GM12878 (cell line): ENCODE data around the gene NXPE1. TPM values are rescaled to one million over a fixed set of nuclear protein-coding genes. Genes with fewer than 3 reads are reported as not detected.

ENCODE experiments used
- BACH1 ChIP-seq: fragments of 450-650 bp; IDR thresholded peaks from 2 replicates; pipeline ENCODE4 v1.6.1; 2017; ENCODE audit warnings: mild to moderate bottlenecking, borderline replicate concordance
- CBX5 ChIP-seq: sonication (generic); IDR thresholded peaks from 2 replicates; pipeline ENCODE4 v1.6.1; 2016; ENCODE audit warnings: low read depth, moderate library complexity, mild to moderate bottlenecking, inconsistent platforms
- EP300 ChIP-seq, 2 experiments: fragments of 150-350 bp in 1 of 2; IDR thresholded peaks; 2 replicates each; pipeline ENCODE4 v1.6.1; 2011 to 2012; ENCODE audit warnings: low read depth in 2 of 2, low read length in 2 of 2, borderline replicate concordance in 1 of 2, improper control_type of control experiment in 1 of 2, inconsistent platforms in 1 of 2; ENCODE audit not compliant: control insufficient read depth in 1 of 2
- FOS ChIP-seq: IDR thresholded peaks from 3 replicates; pipeline ENCODE4 v1.6.1; 2011; ENCODE audit warnings: borderline replicate concordance; ENCODE audit not compliant: insufficient read length; ENCODE audit errors: extremely low read depth
- HDGF ChIP-seq: fragments of 450-650 bp; IDR thresholded peaks from 2 replicates; pipeline ENCODE4 v1.6.1; 2016; ENCODE audit warnings: antibody characterized with exemption
- IKZF2 ChIP-seq, 2 experiments: fragments of 450-650 bp; IDR thresholded peaks; 2 replicates each; pipeline ENCODE4 v1.6.1; 2017; ENCODE audit warnings: mild to moderate bottlenecking in 2 of 2, moderate library complexity in 2 of 2
- KAT2A ChIP-seq: conservative IDR thresholded peaks from 2 replicates; pipeline ENCODE4 v1.6.1; 2011; ENCODE audit warnings: low read depth, low read length; ENCODE audit not compliant: control insufficient read depth
- MYB ChIP-seq: fragments of 150-350 bp; IDR thresholded peaks from 2 replicates; pipeline ENCODE4 v1.6.1; 2014; ENCODE audit warnings: mild to moderate bottlenecking, low read depth, low read length, borderline replicate concordance
- NR2C2 ChIP-seq: IDR thresholded peaks from 2 replicates; pipeline ENCODE4 v1.6.1; 2011; ENCODE audit warnings: borderline replicate concordance, low read depth; ENCODE audit not compliant: control insufficient read depth, insufficient read length
- NR2F1 ChIP-seq: fragments of 450-650 bp; conservative IDR thresholded peaks from 2 replicates; pipeline ENCODE4 v1.6.1; 2017; ENCODE audit warnings: mild to moderate bottlenecking
- NRF1 ChIP-seq: conservative IDR thresholded peaks from 2 replicates; pipeline ENCODE4 v1.6.1; 2011; ENCODE audit warnings: mild to moderate bottlenecking, low read depth, low read length, improper control_type of control experiment
- POU2F2 ChIP-seq: IDR thresholded peaks from 3 replicates; pipeline ENCODE4 v1.6.1; 2011; ENCODE audit warnings: low read depth, mild to moderate bottlenecking, low read length, borderline replicate concordance
- TBL1XR1 ChIP-seq: IDR thresholded peaks from 2 replicates; pipeline ENCODE4 v1.6.1; 2012; ENCODE audit warnings: low read depth, low read length, improper control_type of control experiment
- TCF12 ChIP-seq: IDR thresholded peaks from 2 replicates; pipeline ENCODE4 v1.6.1; 2011; ENCODE audit warnings: low read depth, mild to moderate bottlenecking, low read length
- YY1 ChIP-seq: IDR thresholded peaks from 2 replicates; pipeline ENCODE4 v1.6.1; 2011; ENCODE audit warnings: low read depth, mild to moderate bottlenecking, low read length
- polyA plus RNA-seq, 11 experiments: library from polyadenylated mRNA; depleted of rRNA in 4 of 11; unstranded in 6 of 11; stranded (reverse) in 5 of 11; fragments of >200 nt; fragmentation: Nextera tagmentation in 4 of 11; fragmentation: Illumina TruSeq in 1 of 11; extraction: Ambion mirVana in 4 of 11; extraction: Trizol in 1 of 11; gene quantifications; 1 replicate in 1 of 11; 2 replicates in 10 of 11; pipeline versions ENCODE4 v1.2.1 to v1.2.3, GENCODE V29; 2011 to 2016; ENCODE audit warnings: inconsistent platforms in 2 of 11, missing spikeins in 2 of 11, low read depth in 1 of 11
- total RNA-seq, 4 experiments: library from RNA; depleted of rRNA in 3 of 4; stranded (reverse); fragments of >200 nt in 3 of 4; fragmentation: Illumina TruSeq in 1 of 4; extraction: Trizol in 1 of 4; gene quantifications; 2 replicates each; pipeline versions ENCODE4 v1.2.1 to v1.2.3, GENCODE V29; 2013 to 2021
- TF ChIP-seq, protein P1 (sequence below): fragments of 150-350 bp; IDR thresholded peaks from 2 replicates; pipeline ENCODE4 v1.6.1; 2016; ENCODE audit warnings: low read depth, low read length
- TF ChIP-seq, protein P2 (sequence below): fragments of 450-650 bp; IDR thresholded peaks from 2 replicates; pipeline ENCODE4 v1.6.1; 2017; ENCODE audit warnings: mild to moderate bottlenecking, moderate library complexity
- TF ChIP-seq, protein P3 (sequence below): IDR thresholded peaks from 2 replicates; pipeline ENCODE4 v1.6.1; 2011; ENCODE audit warnings: mild to moderate bottlenecking, low read depth, low read length, moderate library complexity; ENCODE audit not compliant: insufficient replicate concordance
- TF ChIP-seq, protein P4 (sequence below): IDR thresholded peaks from 2 replicates; pipeline ENCODE4 v1.6.1; 2011; ENCODE audit warnings: borderline replicate concordance, low read depth, mild to moderate bottlenecking, moderate library complexity, low read length; ENCODE audit not compliant: insufficient read depth, poor library complexity, severe bottlenecking

Gene NXPE1
- total and polyA plus RNA-seq, 10 of the 15 experiments (the other 5 are each of a cell fraction or from before 2014, with no cell fraction given): not detected

DNA sequence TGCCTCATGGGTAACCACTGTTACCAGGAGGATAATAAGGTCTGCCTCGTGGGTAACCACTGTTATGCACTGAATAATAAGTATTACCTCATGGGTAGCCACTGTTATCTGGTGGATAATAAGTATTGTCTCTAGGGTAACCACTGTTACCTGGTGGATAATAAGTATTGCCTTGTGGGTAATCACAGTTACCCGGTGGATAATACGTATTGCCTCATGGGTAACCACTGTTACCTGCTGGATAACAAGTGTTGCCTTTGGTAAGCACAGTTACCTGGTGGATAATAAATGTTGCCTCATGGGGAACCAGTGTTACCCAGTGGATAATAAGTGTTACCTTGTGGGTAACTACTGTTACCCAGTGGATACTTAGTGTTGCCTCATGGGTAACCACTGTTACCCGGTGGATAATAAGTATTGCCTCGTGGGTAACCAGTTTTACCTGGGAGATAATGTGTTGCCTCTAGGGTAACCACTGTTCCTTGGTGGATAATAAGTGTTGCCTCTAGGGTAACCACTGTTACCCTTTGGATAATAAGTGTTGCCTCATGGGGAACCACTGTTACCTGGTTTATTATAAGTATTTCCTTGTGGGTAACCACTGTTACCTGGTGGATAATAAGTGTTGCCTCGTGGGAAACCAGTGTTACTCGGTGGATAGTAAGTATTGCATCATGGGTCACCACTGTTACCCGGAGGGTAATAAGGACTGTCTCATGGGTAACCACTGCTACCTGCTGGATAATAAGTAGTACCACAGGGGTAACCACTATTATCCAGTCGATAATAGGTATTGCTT is 46.5 kb upstream of the NXPE1 start (continued):
- TF ChIP-seq, protein P1, sequence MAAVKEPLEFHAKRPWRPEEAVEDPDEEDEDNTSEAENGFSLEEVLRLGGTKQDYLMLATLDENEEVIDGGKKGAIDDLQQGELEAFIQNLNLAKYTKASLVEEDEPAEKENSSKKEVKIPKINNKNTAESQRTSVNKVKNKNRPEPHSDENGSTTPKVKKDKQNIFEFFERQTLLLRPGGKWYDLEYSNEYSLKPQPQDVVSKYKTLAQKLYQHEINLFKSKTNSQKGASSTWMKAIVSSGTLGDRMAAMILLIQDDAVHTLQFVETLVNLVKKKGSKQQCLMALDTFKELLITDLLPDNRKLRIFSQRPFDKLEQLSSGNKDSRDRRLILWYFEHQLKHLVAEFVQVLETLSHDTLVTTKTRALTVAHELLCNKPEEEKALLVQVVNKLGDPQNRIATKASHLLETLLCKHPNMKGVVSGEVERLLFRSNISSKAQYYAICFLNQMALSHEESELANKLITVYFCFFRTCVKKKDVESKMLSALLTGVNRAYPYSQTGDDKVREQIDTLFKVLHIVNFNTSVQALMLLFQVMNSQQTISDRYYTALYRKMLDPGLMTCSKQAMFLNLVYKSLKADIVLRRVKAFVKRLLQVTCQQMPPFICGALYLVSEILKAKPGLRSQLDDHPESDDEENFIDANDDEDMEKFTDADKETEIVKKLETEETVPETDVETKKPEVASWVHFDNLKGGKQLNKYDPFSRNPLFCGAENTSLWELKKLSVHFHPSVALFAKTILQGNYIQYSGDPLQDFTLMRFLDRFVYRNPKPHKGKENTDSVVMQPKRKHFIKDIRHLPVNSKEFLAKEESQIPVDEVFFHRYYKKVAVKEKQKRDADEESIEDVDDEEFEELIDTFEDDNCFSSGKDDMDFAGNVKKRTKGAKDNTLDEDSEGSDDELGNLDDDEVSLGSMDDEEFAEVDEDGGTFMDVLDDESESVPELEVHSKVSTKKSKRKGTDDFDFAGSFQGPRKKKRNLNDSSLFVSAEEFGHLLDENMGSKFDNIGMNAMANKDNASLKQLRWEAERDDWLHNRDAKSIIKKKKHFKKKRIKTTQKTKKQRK: no peak
- TF ChIP-seq, protein P2, sequence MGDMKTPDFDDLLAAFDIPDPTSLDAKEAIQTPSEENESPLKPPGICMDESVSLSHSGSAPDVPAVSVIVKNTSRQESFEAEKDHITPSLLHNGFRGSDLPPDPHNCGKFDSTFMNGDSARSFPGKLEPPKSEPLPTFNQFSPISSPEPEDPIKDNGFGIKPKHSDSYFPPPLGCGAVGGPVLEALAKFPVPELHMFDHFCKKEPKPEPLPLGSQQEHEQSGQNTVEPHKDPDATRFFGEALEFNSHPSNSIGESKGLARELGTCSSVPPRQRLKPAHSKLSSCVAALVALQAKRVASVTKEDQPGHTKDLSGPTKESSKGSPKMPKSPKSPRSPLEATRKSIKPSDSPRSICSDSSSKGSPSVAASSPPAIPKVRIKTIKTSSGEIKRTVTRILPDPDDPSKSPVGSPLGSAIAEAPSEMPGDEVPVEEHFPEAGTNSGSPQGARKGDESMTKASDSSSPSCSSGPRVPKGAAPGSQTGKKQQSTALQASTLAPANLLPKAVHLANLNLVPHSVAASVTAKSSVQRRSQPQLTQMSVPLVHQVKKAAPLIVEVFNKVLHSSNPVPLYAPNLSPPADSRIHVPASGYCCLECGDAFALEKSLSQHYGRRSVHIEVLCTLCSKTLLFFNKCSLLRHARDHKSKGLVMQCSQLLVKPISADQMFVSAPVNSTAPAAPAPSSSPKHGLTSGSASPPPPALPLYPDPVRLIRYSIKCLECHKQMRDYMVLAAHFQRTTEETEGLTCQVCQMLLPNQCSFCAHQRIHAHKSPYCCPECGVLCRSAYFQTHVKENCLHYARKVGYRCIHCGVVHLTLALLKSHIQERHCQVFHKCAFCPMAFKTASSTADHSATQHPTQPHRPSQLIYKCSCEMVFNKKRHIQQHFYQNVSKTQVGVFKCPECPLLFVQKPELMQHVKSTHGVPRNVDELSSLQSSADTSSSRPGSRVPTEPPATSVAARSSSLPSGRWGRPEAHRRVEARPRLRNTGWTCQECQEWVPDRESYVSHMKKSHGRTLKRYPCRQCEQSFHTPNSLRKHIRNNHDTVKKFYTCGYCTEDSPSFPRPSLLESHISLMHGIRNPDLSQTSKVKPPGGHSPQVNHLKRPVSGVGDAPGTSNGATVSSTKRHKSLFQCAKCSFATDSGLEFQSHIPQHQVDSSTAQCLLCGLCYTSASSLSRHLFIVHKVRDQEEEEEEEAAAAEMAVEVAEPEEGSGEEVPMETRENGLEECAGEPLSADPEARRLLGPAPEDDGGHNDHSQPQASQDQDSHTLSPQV: no peak
- peak; percentile 22; the same call in 1 of the 3 replicates for TF ChIP-seq POU2F2
- TF ChIP-seq YY1: no peak
- TF ChIP-seq BACH1: no peak
- no peak for TF ChIP-seq KAT2A
- TF ChIP-seq NR2C2: no peak
- TF ChIP-seq, protein P3, sequence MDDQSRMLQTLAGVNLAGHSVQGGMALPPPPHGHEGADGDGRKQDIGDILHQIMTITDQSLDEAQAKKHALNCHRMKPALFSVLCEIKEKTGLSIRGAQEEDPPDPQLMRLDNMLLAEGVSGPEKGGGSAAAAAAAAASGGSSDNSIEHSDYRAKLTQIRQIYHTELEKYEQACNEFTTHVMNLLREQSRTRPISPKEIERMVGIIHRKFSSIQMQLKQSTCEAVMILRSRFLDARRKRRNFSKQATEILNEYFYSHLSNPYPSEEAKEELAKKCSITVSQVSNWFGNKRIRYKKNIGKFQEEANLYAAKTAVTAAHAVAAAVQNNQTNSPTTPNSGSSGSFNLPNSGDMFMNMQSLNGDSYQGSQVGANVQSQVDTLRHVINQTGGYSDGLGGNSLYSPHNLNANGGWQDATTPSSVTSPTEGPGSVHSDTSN: no peak
- TF ChIP-seq CBX5: no peak
- no peak for TF ChIP-seq FOS
- no peak for TF ChIP-seq NRF1
- TF ChIP-seq, protein P4, sequence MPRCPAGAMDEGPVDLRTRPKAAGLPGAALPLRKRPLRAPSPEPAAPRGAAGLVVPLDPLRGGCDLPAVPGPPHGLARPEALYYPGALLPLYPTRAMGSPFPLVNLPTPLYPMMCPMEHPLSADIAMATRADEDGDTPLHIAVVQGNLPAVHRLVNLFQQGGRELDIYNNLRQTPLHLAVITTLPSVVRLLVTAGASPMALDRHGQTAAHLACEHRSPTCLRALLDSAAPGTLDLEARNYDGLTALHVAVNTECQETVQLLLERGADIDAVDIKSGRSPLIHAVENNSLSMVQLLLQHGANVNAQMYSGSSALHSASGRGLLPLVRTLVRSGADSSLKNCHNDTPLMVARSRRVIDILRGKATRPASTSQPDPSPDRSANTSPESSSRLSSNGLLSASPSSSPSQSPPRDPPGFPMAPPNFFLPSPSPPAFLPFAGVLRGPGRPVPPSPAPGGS: no peak
- no peak for TF ChIP-seq TBL1XR1
- TF ChIP-seq TCF12: no peak
- no peak for TF ChIP-seq NR2F1
- no peak for TF ChIP-seq IKZF2 (IDR thresholded peaks at IDR 0.05)
- TF ChIP-seq EP300 (IDR thresholded peaks at IDR 0.05; ENCODE audit: borderline replicate concordance in 1 of 2, control insufficient read depth in 1 of 2, low read depth in 2 of 2, low read length in 2 of 2): no peak
- TF ChIP-seq MYB: no peak
- TF ChIP-seq HDGF: no peak
